COR-L47 (cell line): ENCODE measurements around the gene DNAJC18.
"Not testable (repeated sequence)": the region's sequence is repeated elsewhere in the genome, so short reads cannot be mapped to it uniquely, and the experiment has no call there.

Experiments used
- DNase-seq: peaks from one replicate; lab custom pipeline; 2025; lab: John Stamatoyannopoulos, UW

The DNAJC18 gene

GRCh38 chr5:139426203-139426885 is 13.0 kb downstream of the DNAJC18 start:
- DNase-seq, result no peak

- no peak for DNase-seq
Measured at GRCh38 chr5:139425497-139425896, 13.8 kb downstream of the DNAJC18 start.

- DNase-seq, result peak; percentile 42
Measured at GRCh38 chr5:139422307-139422893, 16.9 kb downstream of the DNAJC18 start.

- no peak for DNase-seq
Measured at GRCh38 chr5:139419226-139420192, 19.8 kb downstream of the DNAJC18 start.

- DNase-seq, result no peak
Measured at GRCh38 chr5:139418793-139419192, 20.5 kb downstream of the DNAJC18 start.

GRCh38 chr5:139417214-139417613 is 22.1 kb downstream of the DNAJC18 start:
- DNase-seq, result no peak

GRCh38 chr5:139416651-139417050 is 22.7 kb downstream of the DNAJC18 start:
- no peak for DNase-seq

- DNase-seq, result no peak
Measured at GRCh38 chr5:139415869-139416268, 23.5 kb downstream of the DNAJC18 start.

GRCh38 chr5:139415221-139415861 is 24.0 kb downstream of the DNAJC18 start:
- DNase-seq, result peak; percentile 69

- DNase-seq, result no peak
Measured at GRCh38 chr5:139414581-139415130, 24.7 kb downstream of the DNAJC18 start.

GRCh38 chr5:139413963-139414362 is 25.4 kb downstream of the DNAJC18 start:
- DNase-seq, result no peak

- DNase-seq, result no peak
Measured at GRCh38 chr5:139413153-139413552, 26.2 kb downstream of the DNAJC18 start.

GRCh38 chr5:139410993-139411828 is 28.1 kb downstream of the DNAJC18 start:
- no peak for DNase-seq

- DNase-seq, result no peak
Measured at GRCh38 chr5:139410121-139410992, 29.0 kb downstream of the DNAJC18 start.

- not testable (repeated sequence) for DNase-seq
Measured at GRCh38 chr5:139409116-139409515, 30.2 kb downstream of the DNAJC18 start.

GRCh38 chr5:139408191-139408590 is 31.1 kb downstream of the DNAJC18 start:
- DNase-seq, result no peak

- no peak for DNase-seq
Measured at GRCh38 chr5:139407517-139407916, 31.8 kb downstream of the DNAJC18 start.

- no peak for DNase-seq
Measured at GRCh38 chr5:139406963-139407362, 32.4 kb downstream of the DNAJC18 start.

- DNase-seq, result no peak
Measured at GRCh38 chr5:139404484-139404840, 34.9 kb downstream of the DNAJC18 start.
